ENCODE measurements around the gene B3GNT4.

- TF ChIP-seq POLR2A (IDR thresholded peaks at IDR 0.05; ENCODE audit: low read depth) (no peak), EP300 (IDR thresholded peaks at IDR 0.05) (no peak)
- TF ChIP-seq, protein P1, sequence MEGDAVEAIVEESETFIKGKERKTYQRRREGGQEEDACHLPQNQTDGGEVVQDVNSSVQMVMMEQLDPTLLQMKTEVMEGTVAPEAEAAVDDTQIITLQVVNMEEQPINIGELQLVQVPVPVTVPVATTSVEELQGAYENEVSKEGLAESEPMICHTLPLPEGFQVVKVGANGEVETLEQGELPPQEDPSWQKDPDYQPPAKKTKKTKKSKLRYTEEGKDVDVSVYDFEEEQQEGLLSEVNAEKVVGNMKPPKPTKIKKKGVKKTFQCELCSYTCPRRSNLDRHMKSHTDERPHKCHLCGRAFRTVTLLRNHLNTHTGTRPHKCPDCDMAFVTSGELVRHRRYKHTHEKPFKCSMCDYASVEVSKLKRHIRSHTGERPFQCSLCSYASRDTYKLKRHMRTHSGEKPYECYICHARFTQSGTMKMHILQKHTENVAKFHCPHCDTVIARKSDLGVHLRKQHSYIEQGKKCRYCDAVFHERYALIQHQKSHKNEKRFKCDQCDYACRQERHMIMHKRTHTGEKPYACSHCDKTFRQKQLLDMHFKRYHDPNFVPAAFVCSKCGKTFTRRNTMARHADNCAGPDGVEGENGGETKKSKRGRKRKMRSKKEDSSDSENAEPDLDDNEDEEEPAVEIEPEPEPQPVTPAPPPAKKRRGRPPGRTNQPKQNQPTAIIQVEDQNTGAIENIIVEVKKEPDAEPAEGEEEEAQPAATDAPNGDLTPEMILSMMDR (IDR thresholded peaks at IDR 0.05), result no peak
These were observed 3.5 kb downstream of the B3GNT4 start for GRCh38 chr12:122206976-122207375.

Data from esophagus muscularis mucosa (tissue), 4 donors.